Activated CD8-positive, alpha-beta T cell treated with anti-CD3 and anti-CD28 coated beads for 36 hours (primary cell): ENCODE measurements around the gene ASB3. TPM values are rescaled to one million over a fixed set of nuclear protein-coding genes. Genes with fewer than 3 reads are reported as not detected.
"Not testable (repeated sequence)": the region's sequence is repeated elsewhere in the genome, so short reads cannot be mapped to it uniquely, and the experiment has no call there.

Source experiments
- ATAC-seq: fragments of 200-7000 bp; cut with Tn5 transposase; one replicate; pipeline ENCODE4 v1.10.0; 2021; ENCODE audit warnings: mild to moderate bottlenecking, moderate library complexity
- CTCF ChIA-PET: fragments of 350-600 bp; sonication (Branson Sonifier 250); formaldehyde crosslinking; loops from one replicate; lab custom pipeline; 2021; ENCODE audit warnings: antibody characterized with exemption; lab: Charles Lee
- POLR2A ChIA-PET: fragments of 350-600 bp; sonication (Branson Sonifier 250); formaldehyde crosslinking; loops from one replicate; lab custom pipeline; 2021; ENCODE audit warnings: antibody characterized with exemption; lab: Charles Lee
- DNase-seq: peaks from one replicate; pipeline ENCODE4 v3.0.0-alpha.2; 2020
- H3K27ac Mint-ChIP-seq: one replicate; pipeline ENCODE4 v1.8.0; 2021; ENCODE audit warnings: mild to moderate bottlenecking, mixed read lengths
- H3K27me3 Mint-ChIP-seq: one replicate; pipeline ENCODE4 v1.8.0; 2021; ENCODE audit warnings: mixed read lengths
- H3K36me3 Mint-ChIP-seq: one replicate; pipeline ENCODE4 v1.8.0; 2021; ENCODE audit warnings: low read depth, mixed read lengths
- H3K4me1 Mint-ChIP-seq: one replicate; pipeline ENCODE4 v1.8.0; 2021; ENCODE audit warnings: low read depth, mixed read lengths
- H3K4me3 Mint-ChIP-seq: one replicate; pipeline ENCODE4 v1.8.0; 2021; ENCODE audit warnings: mild to moderate bottlenecking, moderate library complexity, mixed read lengths
- H3K9me3 Mint-ChIP-seq: one replicate; pipeline ENCODE4 v1.8.0; 2021; ENCODE audit warnings: mixed read lengths
- CTCF ChIP-seq: fragments of 200-600 bp; IDR thresholded peaks from one replicate; pipeline ENCODE4 v1.8.0; 2022; ENCODE audit warnings: antibody characterized with exemption, mild to moderate bottlenecking
- intact Hi-C: fragments of 100-400 bp; cut with micrococcal nuclease; formaldehyde crosslinking; loops from one replicate; pipeline ENCODE4 v1.10.0; 2022
- total RNA-seq, 2 experiments: library from RNA; stranded (reverse); gene quantifications; one replicate each; pipeline ENCODE4 v1.2.3, GENCODE V29; 2021

Gene ASB3
- total RNA-seq, 2 experiments from 2014 or later, result 22.9 to 25.3 TPM

GRCh38 chr2:53768242-53768542, 18.6 kb downstream of the ASB3 start:
- ATAC-seq (peak; percentile 60), DNase-seq (no peak)
- Mint-ChIP-seq H3K9me3 (no peaks in the 10 kb centered on the region), H3K36me3 (peaks cover 39% of the 10 kb centered on the region), H3K27ac (peak overlapping the region; percentile 97), H3K4me1 (peaks cover 33% of the 10 kb centered on the region), H3K27me3 (no peaks in the 10 kb centered on the region), H3K4me3 (peak overlapping the region; percentile 96)
- no peak for TF ChIP-seq CTCF
- intact Hi-C loops, result loop anchor here (1.0 kb wide), 1 partner anchor 19 kb away; the partner anchor contains the start of gene ERLEC1
- CTCF ChIA-PET, result interaction anchor here (1.1 to 2.7 kb wide), 7 partner anchors 9 to 26 kb away, joined by 4 to 16 read pairs (median 5); partner anchors contain the start of genes ASB3 and ERLEC1
- POLR2A ChIA-PET, result interaction anchor here (0.6 to 4.2 kb wide), 12 partner anchors 9 to 271 kb away, joined by 3 to 59 read pairs (median 4); partner anchors contain the start of genes ASB3 and ERLEC1

- CTCF ChIA-PET, result interaction anchor here (1.1 to 2.7 kb wide), 8 partner anchors 10 to 135 kb away, joined by 3 to 16 read pairs (median 5); partner anchors contain the start of genes ASB3 and ERLEC1
- intact Hi-C loops, result loop anchor here (1.0 kb wide), 1 partner anchor 20 kb away; the partner anchor contains the start of gene ERLEC1
- ATAC-seq, result peak; percentile 95
Observed at GRCh38 chr2:53767405-53768241, 19.1 kb downstream of the ASB3 start, which contains the start of gene CHAC2. Gene CHAC2 (plus strand): TSS chr2:53767804. CDS start chr2:53767887, 83 bp downstream.

GRCh38 chr2:53765767-53766166, 21.0 kb downstream of the ASB3 start:
- Mint-ChIP-seq H3K9me3 (no peaks in the 10 kb centered on the region), H3K36me3 (peaks cover 34% of the 10 kb centered on the region), H3K4me1 (peaks cover 26% of the 10 kb centered on the region), H3K4me3 (no peak overlapping the region), H3K27me3 (no peaks in the 10 kb centered on the region), H3K27ac (no peak overlapping the region)
- CTCF ChIA-PET, result no interaction called here
- TF ChIP-seq CTCF, result no peak
- POLR2A ChIA-PET, result interaction anchor here (3.1 kb wide), 1 partner anchor 10 kb away, joined by 15 read pairs; no protein-coding TSS in a partner anchor
- intact Hi-C loops, result no loop called here
- no peak for ATAC-seq
- no peak for DNase-seq

More at GRCh38 chr2:53767405-53768241, 19.1 kb downstream of the ASB3 start, which contains the start of gene CHAC2:
- TF ChIP-seq CTCF, result peak; percentile 26
- peak within 1 kb of the TSS; percentile 96 for H3K4me3 Mint-ChIP-seq
- peak within 1 kb of the TSS; percentile 97 for H3K27ac Mint-ChIP-seq
- POLR2A ChIA-PET, result interaction anchor here (0.6 to 4.2 kb wide), 14 partner anchors 10 to 271 kb away, joined by 3 to 59 read pairs (median 4); partner anchors contain the start of genes ASB3 and ERLEC1
- H3K9me3 Mint-ChIP-seq, result no peaks in the 10 kb centered on the region
- peaks cover 37% of the 10 kb centered on the region for H3K36me3 Mint-ChIP-seq
- DNase-seq, result peak; percentile 94
- H3K27me3 Mint-ChIP-seq, result no peaks in the 10 kb centered on the region
- H3K4me1 Mint-ChIP-seq, result peaks cover 31% of the 10 kb centered on the region

GRCh38 chr2:53757206-53757605, 29.5 kb downstream of the ASB3 start:
- DNase-seq, intact Hi-C loops, ATAC-seq, H3K9me3 Mint-ChIP-seq, H3K27me3 Mint-ChIP-seq, H3K4me3 Mint-ChIP-seq, H3K27ac Mint-ChIP-seq: not testable (repeated sequence)
- ChIA-PET POLR2A (interaction anchor here (3.2 kb wide), 1 partner anchor 10 kb away, joined by 15 read pairs; the partner anchor contains the start of gene CHAC2), CTCF (interaction anchor here (1.1 kb wide), 1 partner anchor 29 kb away, joined by 3 read pairs; the partner anchor contains the start of genes ASB3 and ERLEC1)
- Mint-ChIP-seq H3K36me3 (peaks cover 19% of the 10 kb centered on the region), H3K4me1 (peaks cover 10% of the 10 kb centered on the region)

GRCh38 chr2:53756644-53757043, 30.1 kb downstream of the ASB3 start:
- no peak for DNase-seq
- no peak overlapping the region for H3K27ac Mint-ChIP-seq
- intact Hi-C loops, result no loop called here
- H3K9me3 Mint-ChIP-seq, result no peaks in the 10 kb centered on the region
- TF ChIP-seq CTCF, result no peak
- peaks cover 16% of the 10 kb centered on the region for H3K4me1 Mint-ChIP-seq
- H3K36me3 Mint-ChIP-seq, result peaks cover 15% of the 10 kb centered on the region
- ChIA-PET CTCF (interaction anchor here (1.1 kb wide), 1 partner anchor 30 kb away, joined by 3 read pairs; the partner anchor contains the start of genes ASB3 and ERLEC1), POLR2A (interaction anchor here (1.2 to 3.2 kb wide), 2 partner anchors 11 to 13 kb away, joined by 4 to 15 read pairs; partner anchors contain the start of gene CHAC2)
- no peak for ATAC-seq
- H3K4me3 Mint-ChIP-seq, result no peak overlapping the region
- no peaks in the 10 kb centered on the region for H3K27me3 Mint-ChIP-seq
